ENCODE results near the gene ADAM8.

DNA sequence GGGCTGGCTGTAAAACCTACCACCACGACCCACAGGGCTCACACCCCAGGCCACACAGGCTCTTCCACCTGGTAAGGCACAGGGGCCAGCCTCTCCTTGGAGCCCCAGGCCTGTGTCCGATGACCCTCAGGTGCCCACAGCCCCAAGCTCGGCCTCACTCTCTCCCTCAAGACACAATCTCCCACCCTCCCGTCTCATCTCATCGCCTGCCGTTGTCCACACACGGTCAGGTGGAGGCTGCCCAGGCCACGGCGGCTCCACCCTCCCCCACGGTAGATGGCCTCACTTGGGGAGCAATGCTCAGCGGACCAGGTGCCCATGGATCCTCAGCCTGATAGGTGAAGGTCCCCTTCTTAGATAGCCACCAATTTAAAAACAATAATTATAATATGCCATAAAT lies 55.3 kb downstream of the ADAM8 start:
- TF ChIP-seq, protein P1, sequence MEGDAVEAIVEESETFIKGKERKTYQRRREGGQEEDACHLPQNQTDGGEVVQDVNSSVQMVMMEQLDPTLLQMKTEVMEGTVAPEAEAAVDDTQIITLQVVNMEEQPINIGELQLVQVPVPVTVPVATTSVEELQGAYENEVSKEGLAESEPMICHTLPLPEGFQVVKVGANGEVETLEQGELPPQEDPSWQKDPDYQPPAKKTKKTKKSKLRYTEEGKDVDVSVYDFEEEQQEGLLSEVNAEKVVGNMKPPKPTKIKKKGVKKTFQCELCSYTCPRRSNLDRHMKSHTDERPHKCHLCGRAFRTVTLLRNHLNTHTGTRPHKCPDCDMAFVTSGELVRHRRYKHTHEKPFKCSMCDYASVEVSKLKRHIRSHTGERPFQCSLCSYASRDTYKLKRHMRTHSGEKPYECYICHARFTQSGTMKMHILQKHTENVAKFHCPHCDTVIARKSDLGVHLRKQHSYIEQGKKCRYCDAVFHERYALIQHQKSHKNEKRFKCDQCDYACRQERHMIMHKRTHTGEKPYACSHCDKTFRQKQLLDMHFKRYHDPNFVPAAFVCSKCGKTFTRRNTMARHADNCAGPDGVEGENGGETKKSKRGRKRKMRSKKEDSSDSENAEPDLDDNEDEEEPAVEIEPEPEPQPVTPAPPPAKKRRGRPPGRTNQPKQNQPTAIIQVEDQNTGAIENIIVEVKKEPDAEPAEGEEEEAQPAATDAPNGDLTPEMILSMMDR (IDR thresholded peaks at IDR 0.05) = no peak
- TF ChIP-seq SIN3A (IDR thresholded peaks at IDR 0.05; ENCODE audit: borderline replicate concordance, insufficient read depth, low read depth, low read length) (no peak), TCF7L2 (IDR thresholded peaks at IDR 0.05; ENCODE audit: low read depth, low read length) (no peak)
